GM18505 (cell line): ENCODE data around the gene PPM1A.

ENCODE experiments used
- ATAC-seq: cut with Tn5 transposase; IDR thresholded peaks from one replicate; pipeline ENCODE4 v1.9.1; 2021; ENCODE audit not compliant: unreplicated experiment
- POLR2A ChIP-seq: IDR thresholded peaks from 4 replicates; pipeline ENCODE4 v1.6.1; 2011; ENCODE audit warnings: borderline replicate concordance; ENCODE audit not compliant: insufficient read depth, insufficient read length; ENCODE audit errors: extremely low read depth

The PPM1A gene

DNA sequence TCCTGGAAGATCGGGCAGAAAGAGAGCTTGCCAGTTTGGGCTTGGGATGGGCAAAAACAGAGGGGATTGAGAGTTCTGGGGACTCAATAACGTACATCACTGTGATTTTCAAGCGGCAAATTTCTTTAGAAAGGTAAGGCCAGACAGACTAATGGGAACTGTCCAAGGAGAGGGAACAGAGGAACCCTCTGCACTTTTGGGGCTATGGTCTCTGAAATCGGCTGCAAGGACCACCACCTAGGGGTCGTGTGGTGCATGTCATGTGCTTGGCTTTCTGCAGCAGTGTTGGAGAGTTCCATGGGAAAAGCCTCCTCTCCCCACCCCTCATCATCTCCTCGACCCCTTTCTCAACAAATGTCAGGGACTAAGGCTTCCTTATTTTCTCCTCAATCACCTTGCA is 79.6 kb downstream of the PPM1A start:
- no peak for ATAC-seq
- TF ChIP-seq POLR2A = no peak

DNA sequence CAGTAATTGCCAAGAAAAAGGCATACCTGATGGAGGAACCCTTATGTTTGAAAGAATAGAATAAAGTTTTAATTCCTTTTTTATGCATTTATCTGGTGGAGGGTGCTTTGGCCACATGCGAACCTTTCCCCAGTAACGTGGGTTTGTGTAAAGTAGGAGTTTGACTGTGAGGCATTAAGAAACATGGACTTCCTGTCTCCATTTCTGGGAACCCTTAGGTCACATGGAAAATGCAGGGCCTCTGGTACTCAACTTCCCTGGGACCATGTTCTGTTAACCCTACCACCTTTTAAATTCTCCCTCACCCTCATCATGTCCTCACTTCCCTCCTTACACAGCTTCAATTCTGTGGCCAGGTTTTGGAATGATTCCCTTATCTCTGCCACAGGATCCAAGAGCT is 80.3 kb downstream of the PPM1A start:
- no peak for TF ChIP-seq POLR2A
- ATAC-seq = no peak

DNA sequence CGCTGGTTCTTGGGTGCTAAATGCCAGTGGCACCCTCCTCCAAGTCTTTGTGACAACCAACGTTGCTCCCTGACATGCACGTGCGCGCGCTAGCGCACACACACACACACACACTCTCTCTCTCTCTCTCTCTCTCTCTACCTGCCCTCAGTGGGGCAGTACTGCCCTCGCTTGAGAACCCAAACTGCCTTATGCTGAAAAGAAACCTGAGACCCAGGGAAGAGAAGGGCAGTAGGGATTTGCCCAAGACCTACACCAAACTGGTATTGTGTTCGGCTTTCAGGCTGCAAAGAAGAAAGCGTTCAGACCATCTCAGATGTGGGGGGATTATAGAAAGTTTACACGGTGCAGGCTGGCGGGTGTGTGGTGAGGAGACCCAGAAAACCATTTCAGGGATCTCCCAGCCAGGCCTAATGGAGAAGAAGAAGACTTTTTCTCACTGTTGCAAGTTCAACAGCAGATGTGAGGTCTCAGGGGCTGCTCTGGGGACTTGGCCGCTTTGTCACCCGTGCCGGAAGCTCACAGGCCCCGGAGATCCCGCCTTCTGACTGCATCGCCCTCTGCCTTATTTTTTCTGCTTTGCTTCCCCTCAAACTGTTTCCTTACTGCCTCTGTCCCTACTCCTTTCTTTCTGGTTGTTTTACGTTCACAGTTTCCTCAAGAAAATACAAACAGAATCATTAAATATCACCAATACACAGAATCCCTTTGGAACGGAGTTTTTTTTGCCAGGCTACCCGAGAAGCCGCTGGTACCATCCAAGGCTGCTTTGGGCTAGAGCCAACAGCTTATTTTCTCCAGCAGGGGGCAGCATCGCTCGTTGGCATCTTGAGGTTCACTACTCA is 82.4 kb downstream of the PPM1A start:
- TF ChIP-seq POLR2A = peak; percentile 44
- ATAC-seq = peak; percentile 74

DNA sequence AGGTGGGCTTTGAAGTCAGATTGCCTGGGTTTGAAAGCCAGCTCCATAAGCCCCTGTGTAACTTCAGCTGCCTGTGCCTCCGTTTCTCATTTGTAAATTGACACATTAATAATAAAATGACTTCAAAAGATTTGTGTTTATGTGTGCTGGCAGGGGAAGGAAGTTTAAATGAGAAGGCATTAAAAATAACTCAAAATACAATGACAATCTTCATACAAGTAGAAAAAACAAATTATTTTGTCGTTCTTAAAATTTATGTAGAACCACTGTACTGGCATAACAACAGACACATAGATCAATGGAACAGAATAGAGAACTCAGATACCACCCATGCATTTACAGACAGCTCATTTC is 83.0 kb downstream of the PPM1A start:
- no peak for ATAC-seq

DNA sequence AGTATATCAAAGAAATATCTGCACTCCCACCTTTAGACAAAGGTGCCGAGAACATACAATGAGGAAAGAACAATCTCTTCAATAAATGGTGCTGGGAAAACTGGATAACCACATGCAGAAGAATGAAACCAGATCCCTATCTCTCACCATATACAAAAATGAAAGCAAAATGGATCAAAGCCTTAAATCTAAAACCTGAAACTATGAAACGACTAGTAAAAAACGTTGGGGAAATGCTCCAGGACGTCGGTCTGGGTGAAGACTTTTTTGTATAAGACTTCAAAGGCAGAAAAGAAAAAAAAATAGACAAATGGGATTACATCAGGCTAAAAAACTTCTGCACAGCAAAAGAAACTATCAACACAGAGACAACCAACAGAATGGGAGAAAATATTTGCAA is 83.8 kb downstream of the PPM1A start:
- TF ChIP-seq POLR2A = no peak
- ATAC-seq = no peak

More for the DNA sequence above, 83.0 kb downstream of the PPM1A start:
- no peak for TF ChIP-seq POLR2A

- no peak for ATAC-seq
- TF ChIP-seq POLR2A = no peak
Observed at GRCh38 chr14:60339571-60339970, 90.5 kb downstream of the PPM1A start.

- ATAC-seq = no peak
- TF ChIP-seq POLR2A = no peak
Observed at GRCh38 chr14:60343571-60344071, 94.6 kb downstream of the PPM1A start.

DNA sequence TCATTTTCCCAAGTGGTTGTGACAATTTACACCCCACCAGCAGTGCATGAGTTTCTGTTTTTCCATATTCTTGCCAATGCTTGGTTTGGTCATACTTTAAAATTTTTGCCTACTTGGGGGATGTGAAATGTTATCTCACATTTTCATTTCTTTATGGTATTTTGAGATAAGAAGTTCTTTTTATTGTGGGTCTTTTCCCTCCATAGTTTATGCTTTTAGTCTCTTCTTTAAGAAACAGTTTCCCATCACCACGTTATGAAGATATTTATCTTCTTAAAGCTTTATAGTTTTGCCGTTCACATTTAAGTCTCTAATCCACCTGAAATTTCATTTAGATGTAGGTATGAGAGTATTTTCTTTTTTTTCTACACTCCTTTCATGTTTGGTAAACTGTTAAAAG is 95.7 kb downstream of the PPM1A start:
- ATAC-seq = no peak
- no peak for TF ChIP-seq POLR2A

DNA sequence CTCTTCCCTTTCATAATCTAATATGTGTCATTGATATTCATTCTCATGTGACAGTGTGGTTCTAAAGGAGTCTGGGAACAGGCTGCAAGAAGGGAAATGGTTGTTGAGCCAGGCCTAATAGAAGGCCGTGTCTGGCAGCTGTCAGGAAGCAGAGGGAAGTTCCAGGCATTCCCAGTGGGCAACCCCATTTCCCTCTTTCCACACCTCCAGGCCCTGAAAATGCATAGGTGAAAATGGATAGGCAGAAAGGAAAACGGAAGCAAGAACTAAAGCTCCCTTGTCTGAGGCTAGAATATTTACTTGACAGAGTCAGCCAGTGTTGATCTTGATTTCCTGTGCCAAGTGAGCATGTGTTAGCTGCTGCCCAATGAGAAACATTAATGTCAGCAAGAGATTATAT is 97.7 kb downstream of the PPM1A start:
- no peak for ATAC-seq
- TF ChIP-seq POLR2A = no peak

DNA sequence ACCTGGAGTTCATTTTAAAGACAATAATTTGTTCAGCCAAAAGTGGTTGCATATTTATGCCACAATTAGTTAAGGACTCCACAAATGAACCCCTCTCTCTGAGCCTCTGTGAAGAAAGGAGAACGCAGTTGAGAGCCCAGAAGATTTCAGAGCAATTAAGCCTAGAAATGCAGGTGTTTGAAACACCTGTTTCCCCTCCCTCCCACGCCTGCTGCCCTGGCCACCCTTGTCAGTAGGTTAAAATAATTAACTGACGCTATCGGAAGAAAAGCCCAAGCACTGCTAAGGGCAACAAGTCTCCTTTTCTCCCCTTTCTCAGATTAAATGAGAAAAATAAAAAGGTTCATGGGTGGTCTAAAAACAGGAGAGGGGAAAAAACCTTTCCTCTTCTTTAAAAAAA is 99.2 kb downstream of the PPM1A start:
- no peak for ATAC-seq
- TF ChIP-seq POLR2A = no peak
